H1 (cell line): ENCODE data around the gene MAML1. TPM values are rescaled to one million over a fixed set of nuclear protein-coding genes. Genes with fewer than 3 reads are reported as not detected.

Experiments used
- CTCF ChIA-PET: fragments of 300-600 bp; sonication (Branson Sonifier 250); formaldehyde crosslinking; loops from one replicate; lab custom pipeline; 2021; ENCODE audit not compliant: partially characterized antibody; lab: Charles Lee
- POLR2A ChIA-PET: fragments of 300-600 bp; sonication (Branson Sonifier 250); formaldehyde crosslinking; loops from one replicate; lab custom pipeline; 2021; ENCODE audit warnings: inconsistent platforms; ENCODE audit not compliant: partially characterized antibody; lab: Charles Lee
- DNase-seq, 2 experiments: peaks; one replicate each; pipeline versions ENCODE4 v3.0.0 to v3.0.0-alpha.2; 2010 to 2022; ENCODE audit warnings: low spot score in 2 of 2, low read depth in 1 of 2, mixed read lengths in 1 of 2
- FAIRE-seq: peaks from 2 replicates; lab custom pipeline; 2011; peaks lifted over from hg19 to GRCh38; lab: Jason Lieb, UNC
- H2AFZ ChIP-seq: 2 replicates; pipeline ENCODE4 v1.8.1; 2012; ENCODE audit warnings: low read length, inconsistent platforms
- H2AK5ac ChIP-seq: 2 replicates; pipeline ENCODE4 v1.6.1; 2013; ENCODE audit warnings: low read depth, low read length
- H2BK120ac ChIP-seq: replicated peaks from 2 replicates; pipeline ENCODE3; 2013; ENCODE audit warnings: low read depth, low read length, inconsistent platforms
- H2BK12ac ChIP-seq: 2 replicates; pipeline ENCODE4 v1.6.1; 2013; ENCODE audit warnings: low read depth, low read length
- H2BK15ac ChIP-seq: 2 replicates; pipeline ENCODE4 v1.6.1; 2013; ENCODE audit warnings: low read length
- H2BK20ac ChIP-seq: 2 replicates; pipeline ENCODE4 v1.6.1; 2013; ENCODE audit warnings: low read length
- H2BK5ac ChIP-seq: 2 replicates; pipeline ENCODE4 v1.6.1; 2013; ENCODE audit warnings: low read depth, low read length
- H3K14ac ChIP-seq: 2 replicates; pipeline ENCODE4 v1.6.1; 2013; ENCODE audit warnings: inconsistent platforms; ENCODE audit not compliant: insufficient read length
- H3K18ac ChIP-seq: 2 replicates; pipeline ENCODE4 v1.6.1; 2013; ENCODE audit warnings: low read length; ENCODE audit errors: extremely low read depth
- H3K23ac ChIP-seq: 2 replicates; pipeline ENCODE4 v1.6.1; 2013; ENCODE audit warnings: inconsistent platforms; ENCODE audit not compliant: insufficient read length
- H3K23me2 ChIP-seq: 2 replicates; pipeline ENCODE4 v1.6.1; 2013; ENCODE audit warnings: low read depth, low read length
- H3K27ac ChIP-seq: 2 replicates; pipeline ENCODE4 v1.6.1; 2011; ENCODE audit warnings: low read depth, low read length, inconsistent platforms
- H3K27me3 ChIP-seq, 4 experiments: replicated peaks in 1 of 4; 1 replicate in 1 of 4; 2 replicates in 3 of 4; pipeline versions ENCODE4 v1.6.1 to v1.8.1; 2011 to 2013; ENCODE audit warnings: low read length in 3 of 4, mild to moderate bottlenecking in 3 of 4, inconsistent platforms in 2 of 4, mixed read lengths in 2 of 4, moderate library complexity in 1 of 4; ENCODE audit not compliant: control insufficient read depth in 3 of 4, insufficient read depth in 3 of 4; ENCODE audit errors: extremely low read depth in 1 of 4
- H3K36me3 ChIP-seq, 4 experiments: 2 replicates each; pipeline versions ENCODE4 v1.6.1 to v1.8.1; 2011 to 2013; ENCODE audit warnings: mild to moderate bottlenecking in 4 of 4, low read length in 3 of 4, moderate library complexity in 2 of 4, control low read depth in 1 of 4, inconsistent platforms in 1 of 4; ENCODE audit not compliant: insufficient read depth in 4 of 4, control insufficient read depth in 2 of 4
- H3K4ac ChIP-seq: replicated peaks from 2 replicates; pipeline ENCODE3; 2013; ENCODE audit warnings: low read length, low read depth, mixed read lengths, inconsistent platforms; ENCODE audit not compliant: insufficient read length
- H3K4me1 ChIP-seq, 4 experiments: replicated peaks in 1 of 4; 1 replicate in 1 of 4; 2 replicates in 3 of 4; pipeline versions ENCODE4 v1.6.1 to v1.8.1; 2011 to 2013; ENCODE audit warnings: low read length in 3 of 4, inconsistent platforms in 2 of 4, mixed read lengths in 1 of 4; ENCODE audit not compliant: insufficient read depth in 4 of 4, control insufficient read depth in 3 of 4
- H3K4me2 ChIP-seq, 2 experiments: 2 replicates each; pipeline versions ENCODE4 v1.6.1 to v1.8.1; 2011 to 2013; ENCODE audit warnings: low read depth in 2 of 2, low read length in 2 of 2, control low read depth in 1 of 2, inconsistent platforms in 1 of 2, mild to moderate bottlenecking in 1 of 2; ENCODE audit not compliant: insufficient read depth in 1 of 2
- H3K4me3 ChIP-seq, 4 experiments: fragments of 200-600, 300-600 bp in 1 of 4; sonication (generic), shearing (Covaris generic), sonication (Bioruptor Twin) in 1 of 4; 2 replicates each; pipeline versions ENCODE4 v1.5.1 to v1.8.1; 2011 to 2016; ENCODE audit warnings: low read length in 4 of 4, low read depth in 3 of 4, control low read depth in 2 of 4, inconsistent platforms in 2 of 4, mild to moderate bottlenecking in 2 of 4, mixed read lengths in 1 of 4, moderate library complexity in 1 of 4; ENCODE audit not compliant: insufficient read depth in 2 of 4; ENCODE audit errors: extremely low read depth in 1 of 4
- H3K56ac ChIP-seq: replicated peaks from 2 replicates; pipeline ENCODE3; 2013; ENCODE audit warnings: low read depth, mild to moderate bottlenecking, mixed read lengths, low read length, inconsistent platforms; ENCODE audit not compliant: insufficient read length
- H3K79me1 ChIP-seq: 2 replicates; pipeline ENCODE4 v1.6.1; 2013; ENCODE audit warnings: low read depth, low read length, control low read depth
- H3K79me2 ChIP-seq, 2 experiments: 2 replicates each; pipeline versions ENCODE4 v1.6.1 to v1.8.1; 2012 to 2013; ENCODE audit warnings: low read length in 2 of 2, mild to moderate bottlenecking in 2 of 2, inconsistent platforms in 1 of 2; ENCODE audit not compliant: insufficient read depth in 2 of 2, control insufficient read depth in 1 of 2
- H3K9ac ChIP-seq, 4 experiments: replicated peaks in 1 of 4; 1 replicate in 1 of 4; 2 replicates in 3 of 4; pipeline versions ENCODE4 v1.6.1 to v1.8.1; 2011 to 2013; ENCODE audit warnings: low read depth in 3 of 4, low read length in 3 of 4, control low read depth in 2 of 4, mild to moderate bottlenecking in 2 of 4, moderate library complexity in 2 of 4, inconsistent platforms in 1 of 4; ENCODE audit errors: extremely low read depth in 1 of 4
- H3K9me3 ChIP-seq, 2 experiments: 2 replicates each; pipeline versions ENCODE4 v1.6.1 to v1.8.1; 2012 to 2013; ENCODE audit warnings: mild to moderate bottlenecking in 2 of 2, moderate library complexity in 2 of 2, control low read depth in 1 of 2, inconsistent platforms in 1 of 2, low read depth in 1 of 2, low read length in 1 of 2, mixed read lengths in 1 of 2; ENCODE audit not compliant: insufficient read depth in 2 of 2
- H4K20me1 ChIP-seq, 2 experiments: replicated peaks in 1 of 2; 2 replicates each; pipeline versions ENCODE3 to v1.8.1; 2011 to 2013; ENCODE audit warnings: inconsistent platforms in 2 of 2, low read length in 2 of 2, mild to moderate bottlenecking in 1 of 2; ENCODE audit not compliant: insufficient read depth in 2 of 2, control insufficient read depth in 1 of 2
- H4K5ac ChIP-seq: 2 replicates; pipeline ENCODE4 v1.6.1; 2013; ENCODE audit warnings: low read length, low read depth, mixed read lengths, inconsistent platforms; ENCODE audit not compliant: insufficient read length
- H4K8ac ChIP-seq: 2 replicates; pipeline ENCODE4 v1.8.0; 2013; ENCODE audit warnings: mild to moderate bottlenecking, moderate library complexity, low read length, inconsistent platforms; ENCODE audit not compliant: insufficient read depth; ENCODE audit errors: extremely low read depth
- H4K91ac ChIP-seq: replicated peaks from 2 replicates; pipeline ENCODE3; 2013; ENCODE audit warnings: low read length, mixed read lengths, inconsistent platforms; ENCODE audit not compliant: insufficient read length
- CREB1 ChIP-seq: IDR thresholded peaks from 2 replicates; pipeline ENCODE4 v1.6.1; 2012; ENCODE audit warnings: inconsistent platforms
- GABPA ChIP-seq: IDR thresholded peaks from 2 replicates; pipeline ENCODE4 v1.6.1; 2011; ENCODE audit warnings: mild to moderate bottlenecking, low read length, moderate library complexity, borderline replicate concordance; ENCODE audit not compliant: insufficient read depth
- GTF2F1 ChIP-seq: IDR thresholded peaks from 2 replicates; pipeline ENCODE4 v1.6.1; 2012; ENCODE audit warnings: low read depth, low read length, improper control_type of control experiment, borderline replicate concordance
- HDAC2 ChIP-seq, 2 experiments: fragments of 300-600 bp in 1 of 2; sonication (generic) in 1 of 2; IDR thresholded peaks; 2 replicates each; pipeline ENCODE4 v1.6.1; 2011 to 2012; ENCODE audit warnings: low read depth in 2 of 2, low read length in 2 of 2, mild to moderate bottlenecking in 2 of 2, moderate library complexity in 2 of 2, borderline replicate concordance in 1 of 2, inconsistent platforms in 1 of 2
- KDM1A ChIP-seq: fragments of 200-600, 300-600 bp; sonication (generic); IDR thresholded peaks from 2 replicates; pipeline ENCODE4 v1.7.1; 2016; ENCODE audit warnings: mild to moderate bottlenecking, low read length, borderline replicate concordance
- KDM4A ChIP-seq: IDR thresholded peaks from one replicate; pipeline ENCODE4 v1.7.1; 2012; ENCODE audit warnings: low read depth, mild to moderate bottlenecking, moderate library complexity, low read length, inconsistent platforms; ENCODE audit not compliant: severe bottlenecking
- KDM5A ChIP-seq: fragments of 200-600 bp; IDR thresholded peaks from 2 replicates; pipeline ENCODE4 v1.7.1; 2012; ENCODE audit warnings: mild to moderate bottlenecking, low read length, inconsistent platforms, mixed read lengths
- TAF7 ChIP-seq: optimal IDR thresholded peaks from 2 replicates; pipeline ENCODE3; 2011; ENCODE audit warnings: low read depth, mild to moderate bottlenecking, inconsistent platforms, low read length, moderate library complexity, borderline replicate concordance
- USF2 ChIP-seq: IDR thresholded peaks from 2 replicates; pipeline ENCODE4 v1.6.1; 2011; ENCODE audit warnings: low read length, improper control_type of control experiment
- whole genome bisulfite sequencing, 2 experiments: shearing (Covaris generic) in 1 of 2; methylation state at CpG; one replicate each; pipeline versions ENCODE4 v1.1.6 to v1.1.7; 2013 to 2015; ENCODE audit warnings: low lambda C conversion rate in 2 of 2, mixed read lengths in 2 of 2, inconsistent platforms in 1 of 2, low coverage in 1 of 2, missing lambda C conversion rate in 1 of 2; ENCODE audit not compliant: insufficient replicate concordance in 2 of 2, insufficient coverage in 1 of 2, insufficient read length in 1 of 2; ENCODE audit errors: extremely low coverage in 1 of 2, missing lambda C conversion rate in 1 of 2; 5-methylcytosine and 5-hydroxymethylcytosine counted together
- polyA plus RNA-seq, 7 experiments: library from polyadenylated mRNA; depleted of rRNA in 3 of 7; stranded (reverse) in 5 of 7; unstranded in 2 of 7; fragments of >200 nt in 5 of 7; fragments of 200-250 nt in 2 of 7; gene quantifications; 1 replicate in 5 of 7; 2 replicates in 1 of 7; 4 replicates in 1 of 7; pipeline versions ENCODE4 v1.2.1 to v1.2.3, GENCODE V29; 2011 to 2013; ENCODE audit warnings: missing spikeins in 2 of 7, mixed read lengths in 2 of 7
- total RNA-seq: library from RNA; stranded (reverse); fragmentation: NEBNext Ultra II Directional; extraction: Animal tissue kit (Norgen Biotek cat#: 25700); gene quantifications from 2 replicates; pipeline ENCODE4 v1.2.1, GENCODE V29; 2021

The MAML1 gene
- total and polyA plus RNA-seq, 2 of the 8 experiments (the other 6 are each of a cell fraction or from before 2014, with no cell fraction given) = 17.1 to 41.9 TPM

- Histone ChIP-seq H3K9me3 (no peaks in the 10 kb centered on the region), H3K23me2 (peaks cover 7% of the 10 kb centered on the region), H3K23ac (no peak overlapping the region), H3K18ac (no peak overlapping the region), H3K4ac (no peak overlapping the region), H2BK20ac (no peak overlapping the region), H3K27me3 (peaks cover 0 to 2% (median 0%) of the 10 kb centered on the region in 4 experiments; a peak in 1 of 7 replicates), H3K27ac (no peak overlapping the region), H4K8ac (no peak overlapping the region), H2AK5ac (no peak overlapping the region), H2BK5ac (no peak overlapping the region; the same call in 1 of the 2 replicates), H4K91ac (no peak overlapping the region), H3K4me1 (peaks cover 0 to 31% (median 30%) of the 10 kb centered on the region in 4 experiments; a peak in 6 of 7 replicates), H3K4me2 (no peak overlapping the region), H3K56ac (no peak overlapping the region), H4K20me1 (peaks cover 12 to 24% of the 10 kb centered on the region in 2 experiments), H2AFZ (no peak overlapping the region), H3K9ac (no peak overlapping the region), H2BK120ac (no peak overlapping the region), H3K79me1 (peaks cover 3% of the 10 kb centered on the region; the same call in 1 of the 2 replicates), H3K79me2 (peaks cover 0 to 5% of the 10 kb centered on the region in 2 experiments; a peak in 2 of 4 replicates), H4K5ac (no peak overlapping the region), H2BK15ac (no peak overlapping the region), H3K14ac (no peak overlapping the region), H3K36me3 (peaks cover 12 to 31% (median 27%) of the 10 kb centered on the region in 4 experiments), H3K4me3 (no peak overlapping the region), H2BK12ac (no peak overlapping the region)
- FAIRE-seq = no peak
- no peak for DNase-seq
- ChIA-PET POLR2A (interaction anchor here (0.8 to 16.9 kb wide), 7 partner anchors 8 to 118 kb away, joined by 3 to 207 read pairs (median 4); partner anchors contain the start of genes CBY3, MGAT4B and SQSTM1), CTCF (interaction anchor here (0.5 to 2.4 kb wide), 5 partner anchors 8 to 135 kb away, joined by 3 to 6 read pairs (median 5); partner anchors contain the start of gene SQSTM1)
- 94% methylated on average over 36 of the region's 36 CpGs; no CpG with 5 or more reads in 1 of the 2 experiments for WGBS, 2 experiments
- TF ChIP-seq KDM1A (no peak), KDM4A (no peak), KDM5A (no peak), GABPA (no peak), CREB1 (no peak), USF2 (no peak), TAF7 (no peak), GTF2F1 (no peak), HDAC2 (IDR thresholded peaks at IDR 0.05; ENCODE audit: borderline replicate concordance in 1 of 2, low read depth in 2 of 2, low read length in 2 of 2) (no peak)
Measured at GRCh38 chr5:179798771-179799643, 66.4 kb downstream of the MAML1 start.
